T-helper 22 cell (primary cell): ENCODE data around the gene BCL6.

Experiments
- DNase-seq: peaks from one replicate; pipeline ENCODE4 v3.0.0-alpha.2; 2020; ENCODE audit warnings: low read depth

BCL6 gene

GRCh38 chr3:187738331-187739093 lies 6.8 kb downstream of the BCL6 start:
- DNase-seq: no peak

- no peak for DNase-seq
These were observed 7.3 kb downstream of the BCL6 start for GRCh38 chr3:187738071-187738330.

GRCh38 chr3:187737368-187738070 lies 7.7 kb downstream of the BCL6 start:
- no peak for DNase-seq

GRCh38 chr3:187737006-187737367 lies 8.3 kb downstream of the BCL6 start:
- DNase-seq: no peak

GRCh38 chr3:187736418-187736871 lies 8.8 kb downstream of the BCL6 start:
- no peak for DNase-seq

- no peak for DNase-seq
These were observed 9.4 kb downstream of the BCL6 start for GRCh38 chr3:187735837-187736236.

- DNase-seq: no peak
These were observed 9.9 kb downstream of the BCL6 start for GRCh38 chr3:187735383-187735782.

- no peak for DNase-seq
These were observed 10.4 kb downstream of the BCL6 start for GRCh38 chr3:187734841-187735240.

- no peak for DNase-seq
These were observed 11.9 kb downstream of the BCL6 start for GRCh38 chr3:187733371-187733770.

- no peak for DNase-seq
These were observed 15.7 kb downstream of the BCL6 start for GRCh38 chr3:187729598-187729997.

- DNase-seq: no peak
These were observed 16.2 kb downstream of the BCL6 start for GRCh38 chr3:187728940-187729583.

GRCh38 chr3:187728248-187728647 lies 17.0 kb downstream of the BCL6 start:
- no peak for DNase-seq

- DNase-seq: no peak
These were observed 18.7 kb downstream of the BCL6 start for GRCh38 chr3:187726564-187726963.

- no peak for DNase-seq
These were observed 19.5 kb downstream of the BCL6 start for GRCh38 chr3:187725653-187726370.

GRCh38 chr3:187725224-187725623 lies 20.0 kb downstream of the BCL6 start:
- no peak for DNase-seq

GRCh38 chr3:187722206-187722612 lies 23.1 kb downstream of the BCL6 start:
- no peak for DNase-seq

GRCh38 chr3:187721055-187721454 lies 24.2 kb downstream of the BCL6 start:
- DNase-seq: no peak

GRCh38 chr3:187720337-187720670 lies 25.0 kb downstream of the BCL6 start:
- DNase-seq: no peak

- no peak for DNase-seq
These were observed 25.5 kb downstream of the BCL6 start for GRCh38 chr3:187719628-187720336.

GRCh38 chr3:187718802-187719201 lies 26.5 kb downstream of the BCL6 start:
- no peak for DNase-seq

GRCh38 chr3:187717572-187717971 lies 27.7 kb downstream of the BCL6 start:
- DNase-seq: no peak

- DNase-seq: peak; percentile 37
These were observed 30.8 kb downstream of the BCL6 start for GRCh38 chr3:187714404-187714979.
